ENCODE measurements around the gene CUL4B.
A peak's percentile ranks its signal among the peaks of the same experiment; 100 is the strongest.
"Not testable (repeated sequence)": the region's sequence is repeated elsewhere in the genome, so short reads cannot be mapped to it uniquely, and the experiment has no call there.

Gene CUL4B

GRCh38 chrX:120517936-120518335, 42.8 kb downstream of the CUL4B start:
- no peak for DNase-seq

DNA sequence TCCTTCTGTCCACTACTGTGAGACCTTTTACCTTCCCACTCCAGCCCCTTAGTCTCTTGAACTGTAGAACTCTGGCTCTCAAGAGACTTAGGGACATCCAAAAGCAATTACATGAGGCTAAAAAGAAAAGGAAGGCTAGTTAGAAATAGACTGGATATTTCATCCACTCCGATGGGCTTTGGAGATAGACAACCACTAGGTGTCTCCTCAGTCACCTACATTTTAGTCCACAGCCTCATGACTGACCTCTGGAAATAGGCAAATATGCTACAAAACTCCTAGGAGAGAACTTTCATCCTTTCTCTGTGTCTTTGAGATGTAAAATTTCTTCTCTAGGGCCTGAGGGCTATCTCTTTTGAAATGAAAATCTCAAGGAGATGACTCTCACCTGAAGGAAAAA, 46.5 kb downstream of the CUL4B start:
- no peak for DNase-seq

- DNase-seq: no peak
Measured at GRCh38 chrX:120512627-120513026, 48.1 kb downstream of the CUL4B start.

DNA sequence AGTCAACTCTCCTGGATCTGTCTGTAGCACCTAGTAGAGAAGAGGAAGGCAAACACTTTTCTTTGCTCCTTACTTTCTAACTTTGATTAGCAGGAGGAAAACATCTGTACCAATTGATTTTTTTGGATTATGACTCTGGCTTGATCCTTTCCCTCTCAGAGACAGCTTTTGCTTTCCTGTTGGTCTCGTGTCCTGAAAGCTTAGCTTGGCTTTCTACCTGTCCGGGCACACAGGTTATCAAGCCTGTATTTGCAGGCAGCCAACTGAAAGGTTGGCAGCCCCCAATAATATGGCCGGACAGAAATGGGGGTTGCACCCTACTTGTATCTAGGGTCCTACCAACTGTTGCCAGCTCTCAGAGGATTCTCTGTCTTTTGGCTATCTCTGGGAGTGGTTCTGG, 48.5 kb downstream of the CUL4B start:
- no peak for DNase-seq

DNA sequence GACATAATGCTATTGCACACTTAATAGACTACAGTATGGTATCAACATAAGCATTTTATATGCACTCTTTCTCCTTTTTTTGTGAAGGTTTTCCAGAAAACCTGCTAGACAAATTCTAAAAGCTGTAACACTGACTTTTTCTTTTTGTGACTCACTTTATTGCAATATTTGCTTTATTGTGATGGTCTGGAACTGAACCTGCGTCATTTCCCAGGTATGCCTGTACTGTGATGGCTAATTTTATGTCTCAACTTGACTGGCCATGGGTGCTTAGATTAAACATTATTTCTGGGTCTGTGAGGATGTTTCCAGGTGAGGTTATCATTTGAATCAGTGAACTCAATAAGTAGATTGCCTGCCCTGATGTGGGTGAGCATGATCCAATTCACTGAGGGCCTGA, 56.2 kb downstream of the CUL4B start:
- DNase-seq: no peak

GRCh38 chrX:120499301-120500072, 61.3 kb downstream of the CUL4B start:
- DNase-seq: no peak

GRCh38 chrX:120490119-120490518, 70.6 kb downstream of the CUL4B start:
- DNase-seq: not testable (repeated sequence)

DNA sequence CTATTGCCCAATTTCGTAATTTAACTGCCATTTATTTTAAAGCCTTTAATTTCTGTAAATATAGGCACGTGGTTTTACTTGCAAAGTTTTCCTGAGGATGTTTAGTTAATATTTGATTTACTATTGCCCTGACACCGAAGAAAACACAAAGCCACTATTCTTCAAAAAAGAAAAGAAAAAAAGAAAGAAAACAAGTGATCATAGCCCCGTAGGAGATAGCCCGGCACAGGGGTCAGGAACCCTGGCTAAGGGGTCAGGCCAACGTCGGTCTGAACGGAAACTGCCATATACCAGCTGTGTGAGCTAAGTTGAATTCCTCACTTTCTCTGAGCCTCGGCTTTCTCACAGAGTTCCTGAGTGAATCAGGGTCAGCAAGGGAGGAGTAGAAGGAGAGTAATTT, 74.0 kb downstream of the CUL4B start:
- no peak for DNase-seq

- peak; percentile 73 for DNase-seq
Measured at GRCh38 chrX:120485638-120486520, 74.9 kb downstream of the CUL4B start.

- DNase-seq: no peak
Measured at GRCh38 chrX:120485315-120485637, 75.5 kb downstream of the CUL4B start.

DNA sequence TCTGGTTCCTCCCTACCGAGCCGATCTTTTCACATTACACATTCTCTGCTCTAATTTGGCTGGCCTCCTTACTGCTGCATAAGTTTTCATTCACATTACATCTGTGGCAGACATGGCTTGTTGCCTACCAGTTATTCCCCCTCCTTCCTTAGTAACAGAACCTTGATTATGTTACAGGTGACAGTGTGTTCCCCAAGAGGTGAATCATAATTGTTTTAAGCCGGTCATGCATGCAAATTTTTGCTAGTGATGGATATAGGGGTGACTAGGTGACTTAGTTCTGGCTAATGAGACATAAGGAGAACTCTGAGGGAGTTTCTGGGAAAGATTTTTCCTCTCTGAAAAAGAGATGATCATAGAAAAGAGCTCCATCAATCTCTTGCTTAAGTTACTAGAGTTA, 83.3 kb downstream of the CUL4B start:
- DNase-seq: no peak

DNA sequence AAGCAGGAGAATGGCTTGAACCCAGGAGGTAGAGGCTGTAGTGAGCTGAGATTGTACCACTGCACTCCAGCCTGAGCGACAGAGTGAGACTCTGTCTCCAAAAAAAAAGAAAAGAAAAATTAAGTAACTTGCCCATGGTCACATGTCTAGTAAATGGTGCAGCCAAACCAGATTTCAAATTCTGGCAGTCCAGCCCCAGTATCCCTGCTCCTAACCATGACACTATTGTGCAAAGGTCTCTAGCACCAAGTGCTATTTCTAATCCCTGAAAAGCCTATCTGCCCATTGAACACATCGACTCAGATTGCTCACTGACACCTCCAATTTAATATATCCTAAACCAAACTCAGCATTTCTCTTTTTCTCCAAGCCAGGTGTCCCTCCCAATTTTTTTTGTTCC, 84.0 kb downstream of the CUL4B start:
- DNase-seq: no peak

- DNase-seq: not testable (repeated sequence)
Measured at GRCh38 chrX:120475447-120475846, 85.3 kb downstream of the CUL4B start.
